Body of pancreas (tissue), 4 donors: ENCODE results near the gene SLC25A44.

Experiments
- CTCF ChIP-seq, 7 experiments: fragments of 450-650 bp in 4 of 7; fragments of 200-600 bp in 3 of 7; sonication (generic) in 3 of 7; IDR thresholded peaks; one replicate each; pipeline ENCODE4 v1.5.1; 2016 to 2019; ENCODE audit warnings: antibody characterized with exemption in 7 of 7
- POLR2A ChIP-seq, 3 donors: fragments of 450-650 bp; IDR thresholded peaks; one replicate each; pipeline ENCODE4 v1.6.1; 2016; ENCODE audit warnings: antibody characterized with exemption in 3 of 3, mild to moderate bottlenecking in 2 of 3

GRCh38 chr1:156145650-156146019 is 48.3 kb upstream of the SLC25A44 start:
- no peak for TF ChIP-seq POLR2A (IDR thresholded peaks at IDR 0.05)
- no peak for TF ChIP-seq CTCF (IDR thresholded peaks at IDR 0.05)
